Subcutaneous abdominal adipose tissue (tissue), 5 donors: ENCODE data around the gene TBC1D1.

Experiments
- H3K27ac ChIP-seq: one replicate; pipeline ENCODE4 v1.7.0; 2013; ENCODE audit warnings: low read depth, mild to moderate bottlenecking, inconsistent platforms, low read length, moderate library complexity
- H3K27me3 ChIP-seq, 5 donors: one replicate each; pipeline ENCODE4 v1.7.0; 2013; ENCODE audit warnings: low read length in 5 of 5, inconsistent platforms in 1 of 5; ENCODE audit not compliant: control insufficient read depth in 5 of 5, insufficient read depth in 4 of 5
- H3K36me3 ChIP-seq, 5 donors: one replicate each; pipeline ENCODE4 v1.7.0; 2013; ENCODE audit warnings: low read length in 5 of 5; ENCODE audit not compliant: control insufficient read depth in 5 of 5, insufficient read depth in 5 of 5
- H3K4me1 ChIP-seq, 5 donors: one replicate each; pipeline ENCODE4 v1.7.0; 2013; ENCODE audit warnings: low read length in 5 of 5, mild to moderate bottlenecking in 3 of 5, moderate library complexity in 1 of 5; ENCODE audit not compliant: control insufficient read depth in 5 of 5, insufficient read depth in 5 of 5
- H3K4me3 ChIP-seq, 5 donors: one replicate each; pipeline ENCODE4 v1.7.0; 2013; ENCODE audit warnings: low read length in 5 of 5, low read depth in 1 of 5
- H3K9ac ChIP-seq, 5 donors: one replicate each; pipeline ENCODE4 v1.7.0; 2013; ENCODE audit warnings: low read length in 5 of 5, mild to moderate bottlenecking in 4 of 5, moderate library complexity in 3 of 5
- H3K9me3 ChIP-seq, 5 donors: one replicate each; pipeline ENCODE4 v1.7.0; 2013; ENCODE audit warnings: low read length in 5 of 5; ENCODE audit not compliant: control insufficient read depth in 5 of 5
- donor health status: healthy.
- donor health status: healthy.
- donor health status: healthy.
- donor health status: healthy.
- donor health status: healthy.

TBC1D1 gene

DNA sequence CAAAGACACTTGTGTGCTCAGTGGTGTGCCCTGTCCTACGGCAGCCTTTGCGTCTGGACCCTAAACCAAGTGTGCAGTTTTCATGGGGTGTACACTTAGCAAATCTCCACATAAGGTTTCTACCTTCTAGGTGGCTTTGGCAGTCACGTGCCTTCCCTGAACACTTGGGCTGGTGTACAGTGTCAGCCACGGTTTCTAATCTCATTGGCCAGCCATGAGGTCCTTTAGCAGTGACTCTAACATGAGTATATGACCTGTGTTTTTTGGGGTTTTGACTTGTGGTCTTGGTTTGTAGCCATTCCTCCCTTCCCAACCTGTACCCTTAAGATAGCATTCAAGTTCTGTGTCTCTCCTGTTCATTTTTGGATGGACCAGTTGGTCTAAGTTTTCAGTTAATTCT, 145.7 kb downstream of the TBC1D1 start:
- Histone ChIP-seq H3K27me3 (no peaks in the 10 kb centered on the region), H3K9me3 (no peaks in the 10 kb centered on the region), H3K9ac (no peak overlapping the region), H3K36me3 (peaks cover 0 to 22% (median 17%) of the 10 kb centered on the region in 5 donors), H3K27ac (no peak overlapping the region), H3K4me3 (no peak overlapping the region), H3K4me1 (peaks cover 0 to 5% (median 0%) of the 10 kb centered on the region in 5 donors)

DNA sequence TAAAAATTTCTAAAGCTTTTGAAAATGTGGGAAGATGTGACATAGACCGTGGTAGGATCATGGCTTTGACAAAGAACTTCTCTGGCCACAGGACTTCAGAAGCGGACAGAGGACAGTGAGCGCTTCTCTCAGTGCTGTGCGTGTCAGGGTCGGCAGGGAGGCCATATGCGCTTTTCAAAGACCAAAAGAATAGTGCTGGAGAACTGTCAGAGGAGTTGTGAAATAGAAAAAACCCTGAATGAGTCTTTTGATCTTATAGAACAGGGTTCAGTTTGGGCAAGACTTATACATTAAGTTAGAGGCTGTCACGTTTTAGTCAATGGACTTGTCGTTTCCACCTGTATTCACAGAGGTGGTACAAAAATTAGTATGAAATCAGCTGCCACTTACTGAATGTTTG, 146.7 kb downstream of the TBC1D1 start:
- Histone ChIP-seq H3K36me3 (peaks cover 0 to 22% (median 19%) of the 10 kb centered on the region in 5 donors), H3K9ac (no peak overlapping the region), H3K27me3 (no peaks in the 10 kb centered on the region), H3K4me1 (peaks cover 0 to 5% (median 0%) of the 10 kb centered on the region in 5 donors), H3K4me3 (no peak overlapping the region), H3K9me3 (no peaks in the 10 kb centered on the region), H3K27ac (no peak overlapping the region)

DNA sequence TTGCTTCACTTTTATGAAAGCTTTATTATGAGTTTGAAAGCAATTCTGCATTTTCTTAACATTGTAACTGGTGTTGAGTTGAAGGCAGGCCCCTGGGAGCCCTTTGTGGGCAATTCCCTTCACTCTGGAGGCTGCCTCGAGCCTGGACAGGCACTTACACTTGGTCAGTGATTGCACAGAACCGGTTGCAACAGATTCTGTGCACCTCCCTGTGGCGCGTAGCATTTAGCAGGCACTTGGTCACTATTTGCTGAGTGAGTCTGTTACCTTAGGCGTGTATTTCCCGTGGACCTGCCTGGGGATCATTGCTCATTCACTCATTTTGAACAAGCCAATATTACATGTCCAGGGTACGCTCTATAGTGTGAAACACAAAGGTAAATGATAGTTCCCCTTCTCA, 149.7 kb downstream of the TBC1D1 start:
- Histone ChIP-seq H3K27me3 (no peaks in the 10 kb centered on the region), H3K4me1 (peaks cover 0 to 9% (median 3%) of the 10 kb centered on the region in 5 donors), H3K9ac (no peak overlapping the region), H3K36me3 (peaks cover 0 to 26% (median 22%) of the 10 kb centered on the region in 5 donors), H3K27ac (no peak overlapping the region), H3K9me3 (no peaks in the 10 kb centered on the region), H3K4me3 (no peak overlapping the region)

- Histone ChIP-seq H3K27me3 (no peaks in the 10 kb centered on the region), H3K36me3 (peaks cover 2 to 26% (median 17%) of the 10 kb centered on the region in 5 donors), H3K27ac (no peak overlapping the region), H3K9me3 (no peaks in the 10 kb centered on the region), H3K9ac (no peak overlapping the region), H3K4me3 (no peak overlapping the region), H3K4me1 (peaks cover 0 to 9% (median 3%) of the 10 kb centered on the region in 5 donors)
Observed at GRCh38 chr4:38044060-38044459, 153.2 kb downstream of the TBC1D1 start.

- Histone ChIP-seq H3K9ac (no peak overlapping the region), H3K27me3 (no peaks in the 10 kb centered on the region), H3K36me3 (peaks cover 2 to 33% (median 28%) of the 10 kb centered on the region in 5 donors), H3K4me1 (peaks cover 0 to 8% (median 3%) of the 10 kb centered on the region in 5 donors), H3K4me3 (no peak overlapping the region), H3K9me3 (no peaks in the 10 kb centered on the region), H3K27ac (no peak overlapping the region)
Observed at GRCh38 chr4:38045289-38045988, 154.6 kb downstream of the TBC1D1 start.

DNA sequence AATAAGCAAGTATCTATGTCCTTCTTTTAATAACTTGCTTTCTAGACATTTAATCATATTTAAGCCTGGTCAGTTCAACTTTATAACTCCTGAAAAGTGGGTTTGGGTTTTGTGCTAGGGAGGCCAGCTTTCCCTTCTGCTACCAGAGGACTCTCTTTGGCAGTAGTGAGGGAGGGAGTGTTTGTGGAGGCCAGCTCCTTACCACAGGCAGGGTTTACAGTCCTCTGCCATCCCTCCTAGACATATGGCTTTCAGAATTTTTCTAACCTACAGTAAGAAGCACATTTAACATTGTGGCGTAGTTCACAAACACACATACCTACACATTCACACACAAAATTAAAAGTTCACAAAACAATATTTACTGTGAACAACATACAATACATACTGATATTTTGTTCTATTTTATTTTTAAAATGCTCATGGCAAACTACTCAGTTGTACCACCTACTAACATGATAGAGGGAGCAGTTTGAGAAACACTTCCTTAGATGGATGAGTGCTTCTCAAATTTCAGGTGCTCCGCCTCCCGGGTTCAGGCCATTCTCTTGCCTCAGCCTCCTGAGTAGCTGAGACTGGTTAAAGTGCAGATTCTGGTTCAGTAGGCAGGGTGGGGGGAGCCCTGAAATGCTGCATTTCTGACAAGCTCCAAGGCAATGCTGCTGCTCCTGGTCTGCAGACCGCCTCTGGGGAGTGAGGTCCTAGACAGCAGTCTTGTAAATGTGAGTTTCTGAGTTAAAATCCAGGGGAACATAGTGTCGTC, 156.0 kb downstream of the TBC1D1 start:
- Histone ChIP-seq H3K27ac (no peak overlapping the region), H3K9me3 (no peaks in the 10 kb centered on the region), H3K4me3 (no peak overlapping the region), H3K27me3 (no peaks in the 10 kb centered on the region), H3K4me1 (peaks cover 0 to 12% (median 4%) of the 10 kb centered on the region in 5 donors), H3K36me3 (peaks cover 2 to 40% (median 28%) of the 10 kb centered on the region in 5 donors), H3K9ac (no peak overlapping the region)

- peak overlapping the region; percentile 6 for H3K27ac ChIP-seq
Observed at GRCh38 chr4:38049545-38050170, 158.8 kb downstream of the TBC1D1 start.

GRCh38 chr4:38050560-38051350, 159.9 kb downstream of the TBC1D1 start:
- H3K9ac ChIP-seq: no peak overlapping the region
- H3K4me1 ChIP-seq: peaks cover 0 to 22% (median 4%) of the 10 kb centered on the region in 5 donors
- H3K4me3 ChIP-seq: no peak overlapping the region
- peak overlapping the region; percentile 20 for H3K27ac ChIP-seq
- H3K36me3 ChIP-seq: peaks cover 3 to 51% (median 30%) of the 10 kb centered on the region in 5 donors
- H3K27me3 ChIP-seq: no peaks in the 10 kb centered on the region
- no peaks in the 10 kb centered on the region for H3K9me3 ChIP-seq

More at GRCh38 chr4:38049545-38050170, 158.8 kb downstream of the TBC1D1 start:
- peaks cover 3 to 43% (median 25%) of the 10 kb centered on the region in 5 donors for H3K36me3 ChIP-seq
- no peak overlapping the region for H3K4me3 ChIP-seq
- H3K27me3 ChIP-seq: no peaks in the 10 kb centered on the region
- peaks cover 0 to 14% (median 4%) of the 10 kb centered on the region in 5 donors for H3K4me1 ChIP-seq
- H3K9me3 ChIP-seq: no peaks in the 10 kb centered on the region
- no peak overlapping the region for H3K9ac ChIP-seq

- H3K9ac ChIP-seq: peak overlapping the region in 1 of 5 donors; percentile 24
- H3K36me3 ChIP-seq: peaks cover 3 to 35% (median 15%) of the 10 kb centered on the region in 5 donors
- no peaks in the 10 kb centered on the region for H3K27me3 ChIP-seq
- peak overlapping the region; percentile 71 for H3K27ac ChIP-seq
- H3K4me1 ChIP-seq: peaks cover 0 to 29% (median 10%) of the 10 kb centered on the region in 5 donors
- H3K9me3 ChIP-seq: no peaks in the 10 kb centered on the region
- peak overlapping the region in 3 of 5 donors; percentile 10 to 28 (median 15) for H3K4me3 ChIP-seq
Observed at GRCh38 chr4:38055566-38055965, 164.7 kb downstream of the TBC1D1 start.
